ENCODE results near the gene SRP14. TPM values are rescaled to one million over a fixed set of nuclear protein-coding genes. Genes with fewer than 3 reads are reported as not detected.
"Not testable (repeated sequence)": the region's sequence is repeated elsewhere in the genome, so short reads cannot be mapped to it uniquely, and the experiment has no call there.

Gene SRP14
- total RNA-seq, 1 experiment from 2014 or later = 406 TPM

GRCh38 chr15:40003116-40003916 is 35.7 kb downstream of the SRP14 start:
- H3K4me3 ChIP-seq = no peak overlapping the region
- H3K36me3 ChIP-seq = peaks cover 11% of the 10 kb centered on the region
- no peaks in the 10 kb centered on the region for H3K4me1 ChIP-seq
- H3K9me3 ChIP-seq (replicated peaks) = no peaks in the 10 kb centered on the region
- H3K27me3 ChIP-seq = no peaks in the 10 kb centered on the region
- no peak overlapping the region for H3K27ac ChIP-seq
- DNase-seq = no peak

DNA sequence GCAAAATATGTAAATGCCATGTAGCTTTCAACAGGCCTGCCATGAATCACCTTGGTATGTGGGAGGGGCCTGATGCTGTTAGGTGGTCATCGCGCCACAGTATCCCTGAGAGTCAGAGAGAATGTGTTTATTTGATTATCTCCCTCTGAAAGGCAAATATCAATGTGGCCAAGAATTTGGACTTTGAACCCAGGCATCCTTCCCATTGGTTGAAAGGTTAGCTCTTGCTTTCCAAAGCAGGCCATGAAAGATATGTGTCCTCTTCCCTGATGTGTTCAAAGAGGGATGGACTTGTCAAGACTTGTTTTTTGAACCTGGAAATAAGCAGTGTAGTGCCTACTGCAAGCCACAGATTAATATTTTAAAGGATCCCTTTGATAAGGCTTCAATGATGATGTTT is 36.7 kb downstream of the SRP14 start:
- Histone ChIP-seq H3K27ac (no peak overlapping the region), H3K36me3 (peaks cover 11% of the 10 kb centered on the region), H3K4me1 (no peaks in the 10 kb centered on the region), H3K27me3 (no peaks in the 10 kb centered on the region), H3K9me3 (replicated peaks) (no peaks in the 10 kb centered on the region), H3K4me3 (no peak overlapping the region)
- no peak for DNase-seq

DNA sequence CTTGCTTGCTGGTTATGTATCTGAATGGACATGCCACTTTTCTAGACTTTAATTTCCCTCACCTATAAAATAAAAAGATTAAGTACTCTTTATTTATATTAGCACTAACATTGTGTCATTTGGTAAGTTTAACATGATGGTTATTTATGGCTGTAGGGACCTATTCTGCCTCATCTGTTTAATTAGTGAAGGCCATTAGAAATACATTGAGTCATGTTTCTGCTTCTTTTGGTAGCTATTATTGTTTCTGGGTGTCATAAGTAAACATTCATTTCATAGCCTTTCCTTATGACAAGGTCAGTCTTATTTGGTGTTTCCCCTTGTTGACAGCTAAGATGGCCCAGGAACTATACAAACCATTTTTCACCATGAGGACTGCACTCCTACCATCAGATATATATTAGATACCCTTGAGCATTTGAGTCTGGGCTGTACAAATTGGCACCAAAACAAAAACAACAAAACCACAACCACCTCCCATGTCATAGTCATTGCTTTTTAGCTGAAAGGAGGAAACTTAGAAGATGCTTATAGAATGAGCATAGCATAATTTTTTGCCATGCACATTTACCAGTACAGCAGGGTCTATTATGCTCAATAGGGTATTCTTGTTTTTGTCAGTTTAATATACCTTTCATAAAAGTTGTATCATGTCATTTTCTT is 39.3 kb downstream of the SRP14 start:
- Histone ChIP-seq H3K36me3 (peaks cover 17% of the 10 kb centered on the region), H3K4me3 (no peak overlapping the region), H3K27ac (no peak overlapping the region), H3K9me3 (replicated peaks) (no peaks in the 10 kb centered on the region), H3K4me1 (no peaks in the 10 kb centered on the region), H3K27me3 (no peaks in the 10 kb centered on the region)
- no peak for DNase-seq

GRCh38 chr15:39998511-39999077 is 40.4 kb downstream of the SRP14 start:
- H3K4me1 ChIP-seq = no peaks in the 10 kb centered on the region
- no peak for DNase-seq
- no peaks in the 10 kb centered on the region for H3K9me3 ChIP-seq (replicated peaks)
- H3K27ac ChIP-seq = no peak overlapping the region
- H3K36me3 ChIP-seq = peaks cover 13% of the 10 kb centered on the region
- no peak overlapping the region for H3K4me3 ChIP-seq
- H3K27me3 ChIP-seq = no peaks in the 10 kb centered on the region

- Histone ChIP-seq H3K9me3 (replicated peaks) (no peaks in the 10 kb centered on the region), H3K27me3 (no peaks in the 10 kb centered on the region), H3K4me3 (no peak overlapping the region), H3K36me3 (peaks cover 15% of the 10 kb centered on the region), H3K27ac (no peak overlapping the region), H3K4me1 (no peaks in the 10 kb centered on the region)
- DNase-seq = no peak
Observed at GRCh38 chr15:39997639-39998038, 41.3 kb downstream of the SRP14 start.

GRCh38 chr15:39997031-39997430 is 42.0 kb downstream of the SRP14 start:
- H3K27ac ChIP-seq = no peak overlapping the region

GRCh38 chr15:39996228-39996627 is 42.8 kb downstream of the SRP14 start:
- H3K27ac ChIP-seq; H3K27me3 ChIP-seq; H3K4me1 ChIP-seq; DNase-seq; H3K9me3 ChIP-seq (replicated peaks); H3K4me3 ChIP-seq: not testable (repeated sequence)
- peaks cover 17% of the 10 kb centered on the region for H3K36me3 ChIP-seq

More at GRCh38 chr15:39997031-39997430, 42.0 kb downstream of the SRP14 start:
- H3K4me3 ChIP-seq = no peak overlapping the region
- no peak for DNase-seq
- H3K9me3 ChIP-seq (replicated peaks) = no peaks in the 10 kb centered on the region
- H3K4me1 ChIP-seq = no peaks in the 10 kb centered on the region
- peaks cover 16% of the 10 kb centered on the region for H3K36me3 ChIP-seq
- H3K27me3 ChIP-seq = no peaks in the 10 kb centered on the region

DNA sequence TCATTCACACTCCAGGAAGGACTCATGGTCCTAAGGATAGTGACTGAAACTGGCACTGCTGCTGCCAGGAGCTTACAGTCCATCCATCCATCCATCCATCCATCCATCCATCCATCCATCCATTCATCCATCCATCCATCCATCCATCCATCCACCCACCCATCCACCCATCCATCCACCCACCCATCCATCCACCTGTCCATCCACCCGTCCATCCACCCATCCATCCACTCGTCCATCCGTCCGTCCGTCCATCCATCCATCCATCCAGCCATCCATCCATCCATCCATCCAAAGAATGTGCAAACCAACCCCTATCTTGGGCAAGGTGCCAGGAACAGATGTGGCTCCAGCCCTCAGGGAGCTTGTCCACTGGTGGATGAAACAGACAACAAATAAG is 46.0 kb downstream of the SRP14 start:
- not testable (repeated sequence) for H3K4me1 ChIP-seq; H3K4me3 ChIP-seq; H3K9me3 ChIP-seq (replicated peaks); H3K27ac ChIP-seq; H3K27me3 ChIP-seq
- DNase-seq = peak; percentile 5
- H3K36me3 ChIP-seq = peaks cover 21% of the 10 kb centered on the region

DNA sequence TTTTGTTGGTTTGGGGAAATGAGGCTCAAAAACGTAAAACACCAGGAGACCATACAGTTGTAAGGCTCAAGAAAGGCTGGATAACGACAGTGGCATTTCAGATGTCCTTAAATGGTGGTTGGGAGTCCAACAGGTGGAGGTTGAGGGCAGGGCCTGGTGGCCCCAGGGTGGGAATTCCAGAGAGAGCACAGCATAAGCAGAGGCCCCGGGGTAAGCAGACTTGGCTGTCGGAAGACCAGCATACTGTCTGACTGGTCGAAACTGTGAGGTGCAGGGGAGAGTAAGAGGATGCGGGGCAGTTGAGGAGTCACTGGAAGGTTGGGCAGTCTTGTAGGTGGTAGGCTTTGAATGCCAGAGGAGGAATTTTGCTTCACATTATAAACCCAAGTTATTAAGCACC is 48.3 kb downstream of the SRP14 start:
- Histone ChIP-seq H3K4me1 (no peaks in the 10 kb centered on the region), H3K27ac (no peak overlapping the region), H3K27me3 (no peaks in the 10 kb centered on the region), H3K9me3 (replicated peaks) (no peaks in the 10 kb centered on the region), H3K4me3 (no peak overlapping the region), H3K36me3 (peaks cover 18% of the 10 kb centered on the region)
- DNase-seq = no peak

DNA sequence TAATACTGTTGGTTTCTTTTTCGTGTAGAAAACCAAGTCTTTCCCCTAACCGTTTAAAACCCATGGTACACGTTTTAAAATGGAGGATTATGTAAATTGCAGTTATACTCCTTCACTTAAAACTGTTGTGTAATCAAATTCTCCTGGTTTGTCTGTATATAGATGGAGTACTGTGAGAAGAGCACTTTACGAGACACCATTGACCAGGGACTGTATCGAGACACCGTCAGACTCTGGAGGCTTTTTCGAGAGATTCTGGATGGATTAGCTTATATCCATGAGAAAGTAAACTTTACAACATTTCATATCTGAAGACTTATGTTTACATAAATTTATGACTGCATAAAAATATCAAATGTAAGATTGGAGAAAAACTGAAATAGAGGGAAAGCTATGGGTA is 51.2 kb downstream of the SRP14 start:
- Histone ChIP-seq H3K4me1 (no peaks in the 10 kb centered on the region), H3K27ac (no peak overlapping the region), H3K36me3 (peaks cover 18% of the 10 kb centered on the region)

More for the DNA sequence above, 51.2 kb downstream of the SRP14 start:
- Histone ChIP-seq H3K9me3 (replicated peaks) (no peaks in the 10 kb centered on the region), H3K4me3 (no peak overlapping the region), H3K27me3 (no peaks in the 10 kb centered on the region)
- no peak for DNase-seq

Other genes starting within 250 kb of the SRP14 start
- 14.8 and 16.1 TPM in 2 replicates for gene GPR176, start 118.9 kb downstream of the SRP14 start, total RNA-seq (2014; rRNA removed; shearing (Covaris generic))
- 43.3 and 45.2 TPM in 2 replicates for gene EIF2AK4, start 105.1 kb downstream of the SRP14 start, total RNA-seq (2014; rRNA removed; shearing (Covaris generic))
- gene BMF, start 69.7 kb upstream of the SRP14 start, total RNA-seq (2014; rRNA removed; shearing (Covaris generic)) = 6.5 and 6.7 TPM in 2 replicates
- 90.7 and 105 TPM in 2 replicates for gene BUB1B, start 121.9 kb upstream of the SRP14 start, total RNA-seq (2014; rRNA removed; shearing (Covaris generic))
- gene PAK6, start 199.9 kb upstream of the SRP14 start, total RNA-seq (2014; rRNA removed; shearing (Covaris generic)) = not detected in 2 replicates
- gene ANKRD63, start 243.9 kb upstream of the SRP14 start, total RNA-seq (2014; rRNA removed; shearing (Covaris generic)) = 0.12 and 0.35 TPM in 2 replicates

All from SJCRH30 (cell line).